Omental fat pad (tissue), 4 donors: ENCODE data around the gene RNF208. TPM values are rescaled to one million over a fixed set of nuclear protein-coding genes. Genes with fewer than 3 reads are reported as not detected.
A peak's percentile ranks its signal among the peaks of the same experiment; 100 is the strongest.

Source experiments
- ATAC-seq: fragments of 150-250 bp; one replicate; pipeline ENCODE4 v1.9.1; 2016; ENCODE audit warnings: mild to moderate bottlenecking, moderate library complexity; ENCODE audit not compliant: low FRiP score
- DNase-seq: peaks from one replicate; pipeline ENCODE4 v3.0.0-alpha.2; 2019; ENCODE audit warnings: low spot score
- total RNA-seq, 4 donors: library from RNA; depleted of rRNA; stranded (reverse); fragments of >200 nt; gene quantifications; one replicate each; pipeline ENCODE4 v1.1.0, GENCODE V29; 2016
- TF ChIP-seq, protein P1 (sequence below), 3 donors: fragments of 450-650 bp; IDR thresholded peaks; one replicate each; pipeline ENCODE4 v1.5.1; 2016 to 2017; ENCODE audit warnings: antibody characterized with exemption in 3 of 3, mild to moderate bottlenecking in 3 of 3, moderate library complexity in 2 of 3

Gene RNF208
- total RNA-seq, 4 donors from 2014 or later = 0.65 to 1.0 (median 0.72) TPM; not detected in 1

DNA sequence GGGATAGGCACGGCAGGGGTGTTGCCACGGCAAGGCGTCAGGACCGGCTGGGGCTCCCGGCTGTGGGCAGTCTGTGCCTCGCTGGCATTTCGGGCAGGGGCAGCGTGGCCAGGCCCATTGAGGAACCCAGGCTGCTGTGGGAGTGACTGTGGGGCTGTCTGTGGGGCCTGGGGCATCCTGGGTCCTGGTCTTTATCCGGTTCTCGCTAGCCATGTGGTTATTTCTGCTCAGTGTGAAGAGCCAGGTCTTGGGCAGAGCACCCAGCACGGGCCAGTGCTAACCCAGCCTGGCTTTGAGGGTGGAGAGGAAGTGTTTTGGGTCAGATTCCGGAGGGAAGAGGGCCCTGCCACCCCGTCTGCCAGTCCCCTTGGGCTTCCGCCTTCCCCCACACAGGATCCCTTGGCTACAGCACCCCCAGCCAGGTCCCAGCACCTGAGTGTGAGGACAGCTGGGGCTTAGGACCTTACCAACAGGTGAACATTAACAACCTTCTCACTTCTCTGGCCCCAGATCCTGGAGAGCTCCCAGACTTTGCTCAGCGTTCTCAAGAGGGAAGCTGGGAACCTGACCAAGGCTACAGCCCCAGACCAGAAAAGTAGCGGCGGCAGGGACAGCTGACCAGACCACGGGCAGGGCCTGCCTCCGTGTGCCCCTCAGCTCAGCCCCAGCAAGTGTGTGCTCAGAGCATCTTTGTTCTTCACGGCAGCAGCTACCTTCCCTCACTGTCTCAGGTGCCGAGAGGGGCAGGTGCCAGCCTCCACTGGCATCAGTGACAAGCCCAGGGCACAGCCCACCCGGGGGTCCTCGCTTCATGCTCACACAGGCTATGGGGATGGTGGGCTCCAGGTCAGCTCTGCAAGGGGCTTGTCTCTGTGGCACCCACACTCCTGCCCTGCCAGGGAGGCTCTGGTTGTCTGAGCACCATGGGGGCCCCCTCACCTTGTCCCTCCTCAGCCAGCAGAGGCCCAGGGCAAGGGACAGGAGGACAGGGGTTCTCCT lies 32.4 kb downstream of the RNF208 start:
- ATAC-seq (no peak), DNase-seq (no peak)
- TF ChIP-seq, protein P1, sequence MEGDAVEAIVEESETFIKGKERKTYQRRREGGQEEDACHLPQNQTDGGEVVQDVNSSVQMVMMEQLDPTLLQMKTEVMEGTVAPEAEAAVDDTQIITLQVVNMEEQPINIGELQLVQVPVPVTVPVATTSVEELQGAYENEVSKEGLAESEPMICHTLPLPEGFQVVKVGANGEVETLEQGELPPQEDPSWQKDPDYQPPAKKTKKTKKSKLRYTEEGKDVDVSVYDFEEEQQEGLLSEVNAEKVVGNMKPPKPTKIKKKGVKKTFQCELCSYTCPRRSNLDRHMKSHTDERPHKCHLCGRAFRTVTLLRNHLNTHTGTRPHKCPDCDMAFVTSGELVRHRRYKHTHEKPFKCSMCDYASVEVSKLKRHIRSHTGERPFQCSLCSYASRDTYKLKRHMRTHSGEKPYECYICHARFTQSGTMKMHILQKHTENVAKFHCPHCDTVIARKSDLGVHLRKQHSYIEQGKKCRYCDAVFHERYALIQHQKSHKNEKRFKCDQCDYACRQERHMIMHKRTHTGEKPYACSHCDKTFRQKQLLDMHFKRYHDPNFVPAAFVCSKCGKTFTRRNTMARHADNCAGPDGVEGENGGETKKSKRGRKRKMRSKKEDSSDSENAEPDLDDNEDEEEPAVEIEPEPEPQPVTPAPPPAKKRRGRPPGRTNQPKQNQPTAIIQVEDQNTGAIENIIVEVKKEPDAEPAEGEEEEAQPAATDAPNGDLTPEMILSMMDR (IDR thresholded peaks at IDR 0.05) = no peak

- TF ChIP-seq, protein P1 (IDR thresholded peaks at IDR 0.05) = no peak
Observed at GRCh38 chr9:137188490-137189296, 33.3 kb downstream of the RNF208 start, which contains the start of the genes ANAPC2 and SSNA1. Gene ANAPC2 (minus strand): TSS chr9:137188560. CDS start chr9:137188532, 28 bp downstream. Gene SSNA1 (plus strand): TSS chr9:137188676. CDS start chr9:137188727, 51 bp downstream.

GRCh38 chr9:137188086-137188489 lies 34.0 kb downstream of the RNF208 start:
- DNase-seq = no peak

More at GRCh38 chr9:137188490-137189296, 33.3 kb downstream of the RNF208 start, which contains the start of the genes ANAPC2 and SSNA1:
- peak; percentile 93 for ATAC-seq
- peak; percentile 81 for DNase-seq

DNA sequence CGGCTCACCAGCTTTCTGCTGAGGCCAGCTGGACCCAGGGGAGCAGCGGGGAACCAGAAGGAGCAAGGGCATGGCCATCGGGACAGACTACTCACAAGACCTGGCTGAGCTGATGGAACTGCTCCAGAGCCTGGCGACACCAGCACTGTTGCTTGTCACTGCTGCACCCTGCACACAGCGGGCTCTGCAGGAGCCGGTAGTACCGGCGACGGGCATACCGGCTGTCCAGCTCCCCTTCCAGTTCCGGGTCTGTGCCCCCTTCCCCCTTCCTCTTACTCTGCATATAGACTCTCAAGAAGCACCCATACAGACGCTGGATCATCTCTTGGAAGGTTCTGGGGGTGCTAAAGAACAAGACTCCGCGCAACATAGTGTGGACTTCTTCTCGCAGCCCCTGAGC lies 34.7 kb downstream of the RNF208 start:
- no peak for ATAC-seq
- TF ChIP-seq, protein P1 (IDR thresholded peaks at IDR 0.05) = no peak
- DNase-seq = no peak

More at GRCh38 chr9:137188086-137188489, 34.0 kb downstream of the RNF208 start:
- TF ChIP-seq, protein P1 (IDR thresholded peaks at IDR 0.05) = no peak
- ATAC-seq = peak; percentile 2

DNA sequence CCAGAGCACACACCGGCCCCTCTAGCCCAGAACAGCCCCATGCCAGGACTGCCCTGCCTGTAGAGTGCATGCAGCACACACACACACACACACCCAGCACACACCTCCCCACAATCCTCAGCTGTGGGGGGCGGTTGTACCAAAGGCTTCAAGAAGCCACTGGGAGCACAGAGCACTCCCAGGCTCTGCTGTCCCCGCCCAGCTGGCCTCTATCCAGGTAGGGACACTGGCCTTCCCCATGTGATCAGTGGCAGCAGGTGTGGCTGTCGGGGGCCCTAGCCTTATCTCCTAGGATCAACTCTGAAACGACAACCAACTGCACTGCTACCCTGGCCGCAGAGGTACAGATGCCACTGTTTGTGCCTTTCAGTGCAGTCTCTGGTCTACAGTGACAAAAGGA lies 35.7 kb downstream of the RNF208 start:
- DNase-seq = no peak
- TF ChIP-seq, protein P1 (IDR thresholded peaks at IDR 0.05) = no peak
- ATAC-seq = no peak

GRCh38 chr9:137185921-137186320 lies 36.1 kb downstream of the RNF208 start:
- TF ChIP-seq, protein P1 (IDR thresholded peaks at IDR 0.05) = no peak
- no peak for DNase-seq
- no peak for ATAC-seq
